ENCODE data around the gene GHRHR.

- TF ChIP-seq CTCF (IDR thresholded peaks at IDR 0.05; ENCODE audit: low read length): no peak
- no peak for TF ChIP-seq EZH2 (IDR thresholded peaks at IDR 0.05; ENCODE audit: borderline replicate concordance, low read length)
These were observed 48.0 kb upstream of the GHRHR start for GRCh38 chr7:30915751-30916150.
